ENCODE results near the gene AIG1. TPM values are rescaled to one million over a fixed set of nuclear protein-coding genes. Genes with fewer than 3 reads are reported as not detected.

Gene AIG1
- total RNA-seq, 2 experiments from 2014 or later = 7.4 to 8.4 TPM

DNA sequence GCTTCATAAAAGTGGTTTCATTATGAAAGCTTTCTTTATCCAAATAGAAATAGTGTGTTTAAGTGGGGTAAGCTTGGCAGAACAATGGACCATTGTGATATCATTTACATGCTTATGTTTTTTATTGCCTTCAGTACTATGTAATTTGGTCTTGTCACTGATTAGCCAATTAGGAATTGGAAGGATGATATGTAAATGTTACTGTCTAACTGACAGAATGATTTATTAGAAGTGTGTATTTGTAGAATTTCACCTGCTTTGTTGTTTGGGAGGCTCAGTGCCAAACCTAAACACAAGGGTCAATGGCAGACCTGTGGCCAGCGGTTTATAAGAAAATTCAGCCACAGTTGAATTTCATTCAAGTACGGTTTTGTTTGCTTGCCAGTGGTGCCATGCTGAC lies 39.0 kb downstream of the AIG1 start:
- H3K4me3 Mint-ChIP-seq = no peak overlapping the region
- TF ChIP-seq, protein P1, sequence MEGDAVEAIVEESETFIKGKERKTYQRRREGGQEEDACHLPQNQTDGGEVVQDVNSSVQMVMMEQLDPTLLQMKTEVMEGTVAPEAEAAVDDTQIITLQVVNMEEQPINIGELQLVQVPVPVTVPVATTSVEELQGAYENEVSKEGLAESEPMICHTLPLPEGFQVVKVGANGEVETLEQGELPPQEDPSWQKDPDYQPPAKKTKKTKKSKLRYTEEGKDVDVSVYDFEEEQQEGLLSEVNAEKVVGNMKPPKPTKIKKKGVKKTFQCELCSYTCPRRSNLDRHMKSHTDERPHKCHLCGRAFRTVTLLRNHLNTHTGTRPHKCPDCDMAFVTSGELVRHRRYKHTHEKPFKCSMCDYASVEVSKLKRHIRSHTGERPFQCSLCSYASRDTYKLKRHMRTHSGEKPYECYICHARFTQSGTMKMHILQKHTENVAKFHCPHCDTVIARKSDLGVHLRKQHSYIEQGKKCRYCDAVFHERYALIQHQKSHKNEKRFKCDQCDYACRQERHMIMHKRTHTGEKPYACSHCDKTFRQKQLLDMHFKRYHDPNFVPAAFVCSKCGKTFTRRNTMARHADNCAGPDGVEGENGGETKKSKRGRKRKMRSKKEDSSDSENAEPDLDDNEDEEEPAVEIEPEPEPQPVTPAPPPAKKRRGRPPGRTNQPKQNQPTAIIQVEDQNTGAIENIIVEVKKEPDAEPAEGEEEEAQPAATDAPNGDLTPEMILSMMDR (IDR thresholded peaks at IDR 0.05) = no peak
- H3K4me1 ChIP-seq (ENCODE audit: insufficient read depth, low read length) = peaks cover 9% of the 10 kb centered on the region
- H3K4me3 ChIP-seq (ENCODE audit: low read length) = no peak overlapping the region
- ChIA-PET POLR2A (interaction anchor here (1.1 kb wide), 1 partner anchor 10 kb away, joined by 3 read pairs; no protein-coding TSS in a partner anchor), CTCF (interaction anchor here (1.2 kb wide), 1 partner anchor 11 kb away, joined by 3 read pairs; no protein-coding TSS in a partner anchor)
- H3K36me3 Mint-ChIP-seq (ENCODE audit: low read depth) = no peaks in the 10 kb centered on the region
- H3K4me1 Mint-ChIP-seq (ENCODE audit: low read depth) = peaks cover 4% of the 10 kb centered on the region
- no peak overlapping the region for H3K27ac Mint-ChIP-seq
- no peaks in the 10 kb centered on the region for H3K9me3 ChIP-seq (ENCODE audit: control insufficient read depth in 1 of 2, insufficient read depth in 1 of 2, low read length in 2 of 2)
- H3K27me3 ChIP-seq (ENCODE audit: control insufficient read depth in 1 of 2, insufficient read depth in 2 of 2, low read length in 2 of 2) = no peaks in the 10 kb centered on the region
- intact Hi-C loops (cut with DNase I, micrococcal nuclease) = no loop called here
- no peaks in the 10 kb centered on the region for H3K27me3 Mint-ChIP-seq
- H3K36me3 ChIP-seq (ENCODE audit: insufficient read depth, low read length) = no peaks in the 10 kb centered on the region
- no peak overlapping the region for H3K27ac ChIP-seq (ENCODE audit: low read depth in 1 of 2, low read length in 2 of 2)
- no peak for DNase-seq
- no peak for ATAC-seq (ENCODE audit: poor library complexity)
- no peaks in the 10 kb centered on the region for H3K9me3 Mint-ChIP-seq

DNA sequence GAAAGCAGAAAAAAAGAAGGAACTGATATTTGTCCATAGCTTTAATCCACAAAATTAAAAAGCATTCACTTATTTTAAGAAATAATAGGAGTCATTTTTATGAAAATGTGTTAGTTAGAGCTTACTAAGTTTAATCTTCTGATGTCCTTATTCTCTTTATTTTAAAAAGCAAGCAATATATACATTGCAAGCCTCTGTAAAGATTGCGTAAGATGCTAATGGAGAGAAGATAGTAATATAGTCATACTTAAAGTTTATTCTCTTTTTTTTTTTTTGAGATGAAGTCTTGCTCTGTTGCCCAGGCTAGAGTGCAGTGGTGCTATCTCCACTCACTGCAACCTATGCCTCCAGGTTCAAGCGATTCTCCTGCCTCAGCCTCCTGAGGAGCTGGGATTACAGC lies 39.7 kb downstream of the AIG1 start:
- no peaks in the 10 kb centered on the region for H3K27me3 ChIP-seq (ENCODE audit: control insufficient read depth in 1 of 2, insufficient read depth in 2 of 2, low read length in 2 of 2)
- H3K27me3 Mint-ChIP-seq = no peaks in the 10 kb centered on the region
- no peak for ATAC-seq (ENCODE audit: poor library complexity)
- H3K27ac ChIP-seq (ENCODE audit: low read depth in 1 of 2, low read length in 2 of 2) = no peak overlapping the region
- intact Hi-C loops (cut with DNase I, micrococcal nuclease) = no loop called here
- no peaks in the 10 kb centered on the region for H3K36me3 ChIP-seq (ENCODE audit: insufficient read depth, low read length)
- POLR2A ChIA-PET = no interaction called here
- CTCF ChIA-PET = interaction anchor here (1.2 kb wide), 1 partner anchor 10 kb away, joined by 3 read pairs; no protein-coding TSS in a partner anchor
- no peaks in the 10 kb centered on the region for H3K36me3 Mint-ChIP-seq (ENCODE audit: low read depth)
- no peak overlapping the region for H3K27ac Mint-ChIP-seq
- H3K4me1 ChIP-seq (ENCODE audit: insufficient read depth, low read length) = peaks cover 9% of the 10 kb centered on the region
- H3K4me3 Mint-ChIP-seq = no peak overlapping the region
- no peaks in the 10 kb centered on the region for H3K9me3 ChIP-seq (ENCODE audit: control insufficient read depth in 1 of 2, insufficient read depth in 1 of 2, low read length in 2 of 2)
- no peak for DNase-seq
- TF ChIP-seq, protein P1 (IDR thresholded peaks at IDR 0.05) = no peak
- H3K9me3 Mint-ChIP-seq = no peaks in the 10 kb centered on the region
- H3K4me3 ChIP-seq (ENCODE audit: low read length) = no peak overlapping the region
- H3K4me1 Mint-ChIP-seq (ENCODE audit: low read depth) = peaks cover 4% of the 10 kb centered on the region

DNA sequence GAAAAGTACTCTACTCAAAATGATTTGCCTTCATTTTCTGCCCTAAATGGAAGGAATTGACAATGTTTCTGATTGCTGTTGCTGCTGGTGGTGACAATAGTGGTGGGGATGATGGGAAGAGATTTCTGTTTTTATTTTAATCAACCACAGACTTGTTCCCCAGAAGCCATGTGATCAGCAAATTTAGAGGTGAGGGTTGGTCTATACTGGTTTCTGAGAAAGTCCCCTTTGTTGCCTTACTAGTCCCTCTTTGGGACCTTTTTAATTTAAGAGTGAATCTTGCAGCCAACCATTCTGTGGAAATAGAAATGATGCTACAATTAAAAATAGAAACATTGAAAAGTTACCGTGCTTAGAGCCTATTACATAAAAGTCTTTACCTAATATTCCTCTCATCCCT lies 43.2 kb downstream of the AIG1 start:
- Mint-ChIP-seq H3K9me3 (no peaks in the 10 kb centered on the region), H3K36me3 (ENCODE audit: low read depth) (no peaks in the 10 kb centered on the region), H3K27me3 (no peaks in the 10 kb centered on the region), H3K4me1 (ENCODE audit: low read depth) (no peaks in the 10 kb centered on the region), H3K27ac (no peak overlapping the region), H3K4me3 (no peak overlapping the region)
- H3K4me3 ChIP-seq (ENCODE audit: low read length) = no peak overlapping the region
- CTCF ChIA-PET = no interaction called here
- H3K27ac ChIP-seq (ENCODE audit: low read depth in 1 of 2, low read length in 2 of 2) = no peak overlapping the region
- TF ChIP-seq, protein P1 (IDR thresholded peaks at IDR 0.05) = no peak
- POLR2A ChIA-PET = no interaction called here
- DNase-seq (no peak), ATAC-seq (ENCODE audit: poor library complexity) (no peak)
- H3K27me3 ChIP-seq (ENCODE audit: control insufficient read depth in 1 of 2, insufficient read depth in 2 of 2, low read length in 2 of 2) = no peaks in the 10 kb centered on the region
- no peaks in the 10 kb centered on the region for H3K4me1 ChIP-seq (ENCODE audit: insufficient read depth, low read length)
- H3K36me3 ChIP-seq (ENCODE audit: insufficient read depth, low read length) = no peaks in the 10 kb centered on the region
- intact Hi-C loops (cut with DNase I, micrococcal nuclease) = no loop called here
- no peaks in the 10 kb centered on the region for H3K9me3 ChIP-seq (ENCODE audit: control insufficient read depth in 1 of 2, insufficient read depth in 1 of 2, low read length in 2 of 2)
